Measurements from ENCODE around the gene APLF. TPM values are rescaled to one million over a fixed set of nuclear protein-coding genes. Genes with fewer than 3 reads are reported as not detected.
"Not testable (repeated sequence)": the region's sequence is repeated elsewhere in the genome, so short reads cannot be mapped to it uniquely, and the experiment has no call there.

The APLF gene
- polyA plus RNA-seq, 4 donors = 0.27 to 2.5 (median 0.43) TPM

- FAIRE-seq = no peak
Observed at GRCh38 chr2:68564426-68564825, 97.0 kb downstream of the APLF start.

GRCh38 chr2:68565273-68565672 lies 97.9 kb downstream of the APLF start:
- no peak for DNase-seq
- no peaks in the 10 kb centered on the region for H3K36me3 ChIP-seq (ENCODE audit: control insufficient read depth in 3 of 3, insufficient read depth in 2 of 3, low read depth in 1 of 3, low read length in 3 of 3)
- FAIRE-seq = no peak
- no peaks in the 10 kb centered on the region for H3K9me3 ChIP-seq (ENCODE audit: control insufficient read depth in 2 of 2, insufficient read depth in 1 of 2, low read depth in 1 of 2, low read length in 1 of 2)
- H3K27ac ChIP-seq (ENCODE audit: low read depth in 1 of 3, low read length in 2 of 3) = no peak overlapping the region
- no peaks in the 10 kb centered on the region for H3K27me3 ChIP-seq (ENCODE audit: control insufficient read depth in 3 of 3, insufficient read depth in 3 of 3, low read length in 3 of 3)
- no peak overlapping the region for H3K4me3 ChIP-seq (ENCODE audit: low read depth in 1 of 3, low read length in 3 of 3)
- H3K4me1 ChIP-seq (ENCODE audit: control insufficient read depth in 3 of 3, insufficient read depth in 2 of 3, low read depth in 1 of 3, low read length in 2 of 3) = peaks cover 0 to 3% (median 2%) of the 10 kb centered on the region in 3 donors

More at GRCh38 chr2:68564426-68564825, 97.0 kb downstream of the APLF start:
- Histone ChIP-seq H3K36me3 (ENCODE audit: control insufficient read depth in 3 of 3, insufficient read depth in 2 of 3, low read depth in 1 of 3, low read length in 3 of 3) (no peaks in the 10 kb centered on the region), H3K27ac (ENCODE audit: low read depth in 1 of 3, low read length in 2 of 3) (no peak overlapping the region), H3K4me1 (ENCODE audit: control insufficient read depth in 3 of 3, insufficient read depth in 2 of 3, low read depth in 1 of 3, low read length in 2 of 3) (peaks cover 0 to 3% (median 2%) of the 10 kb centered on the region in 3 donors), H3K9me3 (ENCODE audit: control insufficient read depth in 2 of 2, insufficient read depth in 1 of 2, low read depth in 1 of 2, low read length in 1 of 2) (no peaks in the 10 kb centered on the region), H3K4me3 (ENCODE audit: low read depth in 1 of 3, low read length in 3 of 3) (no peak overlapping the region), H3K27me3 (ENCODE audit: control insufficient read depth in 3 of 3, insufficient read depth in 3 of 3, low read length in 3 of 3) (no peaks in the 10 kb centered on the region)
- no peak for DNase-seq
- WGBS, 3 donors = 69 to 79% (median 72%) methylated on average over 2 of the region's 2 CpGs

- H3K27ac ChIP-seq (ENCODE audit: low read depth in 1 of 3, low read length in 2 of 3) = no peak overlapping the region
- H3K4me3 ChIP-seq (ENCODE audit: low read depth in 1 of 3, low read length in 3 of 3) = no peak overlapping the region
- no peak for DNase-seq
- no peaks in the 10 kb centered on the region for H3K36me3 ChIP-seq (ENCODE audit: control insufficient read depth in 3 of 3, insufficient read depth in 2 of 3, low read depth in 1 of 3, low read length in 3 of 3)
- no peaks in the 10 kb centered on the region for H3K9me3 ChIP-seq (ENCODE audit: control insufficient read depth in 2 of 2, insufficient read depth in 1 of 2, low read depth in 1 of 2, low read length in 1 of 2)
- no peak for FAIRE-seq
- WGBS, 3 donors = 78 to 85% (median 80%) methylated on average over 4 of the region's 4 CpGs
- no peaks in the 10 kb centered on the region for H3K27me3 ChIP-seq (ENCODE audit: control insufficient read depth in 3 of 3, insufficient read depth in 3 of 3, low read length in 3 of 3)
- peaks cover 0 to 3% (median 2%) of the 10 kb centered on the region in 3 donors for H3K4me1 ChIP-seq (ENCODE audit: control insufficient read depth in 3 of 3, insufficient read depth in 2 of 3, low read depth in 1 of 3, low read length in 2 of 3)
Observed at GRCh38 chr2:68565858-68566257, 98.5 kb downstream of the APLF start.

- FAIRE-seq = no peak
Observed at GRCh38 chr2:68566362-68566761, 99.0 kb downstream of the APLF start.

GRCh38 chr2:68568116-68568515 lies 100.7 kb downstream of the APLF start:
- DNase-seq (no peak), FAIRE-seq (no peak)
- H3K27ac ChIP-seq (ENCODE audit: low read depth in 1 of 3, low read length in 2 of 3) = no peak overlapping the region
- WGBS, 3 donors = 98 to 100% (median 98%) methylated on average over 1 of the region's 1 CpG
- no peak overlapping the region for H3K4me3 ChIP-seq (ENCODE audit: low read depth in 1 of 3, low read length in 3 of 3)
- H3K4me1 ChIP-seq (ENCODE audit: control insufficient read depth in 3 of 3, insufficient read depth in 2 of 3, low read depth in 1 of 3, low read length in 2 of 3) = no peaks in the 10 kb centered on the region
- H3K9me3 ChIP-seq (ENCODE audit: control insufficient read depth in 2 of 2, insufficient read depth in 1 of 2, low read depth in 1 of 2, low read length in 1 of 2) = no peaks in the 10 kb centered on the region
- no peaks in the 10 kb centered on the region for H3K27me3 ChIP-seq (ENCODE audit: control insufficient read depth in 3 of 3, insufficient read depth in 3 of 3, low read length in 3 of 3)
- no peaks in the 10 kb centered on the region for H3K36me3 ChIP-seq (ENCODE audit: control insufficient read depth in 3 of 3, insufficient read depth in 2 of 3, low read depth in 1 of 3, low read length in 3 of 3)

More at GRCh38 chr2:68566362-68566761, 99.0 kb downstream of the APLF start:
- no peak overlapping the region for H3K27ac ChIP-seq (ENCODE audit: low read depth in 1 of 3, low read length in 2 of 3)
- no peaks in the 10 kb centered on the region for H3K9me3 ChIP-seq (ENCODE audit: control insufficient read depth in 2 of 2, insufficient read depth in 1 of 2, low read depth in 1 of 2, low read length in 1 of 2)
- no peak for DNase-seq
- H3K36me3 ChIP-seq (ENCODE audit: control insufficient read depth in 3 of 3, insufficient read depth in 2 of 3, low read depth in 1 of 3, low read length in 3 of 3) = no peaks in the 10 kb centered on the region
- WGBS, 3 donors = 87 to 91% (median 91%) methylated on average over 3 of the region's 3 CpGs
- no peaks in the 10 kb centered on the region for H3K4me1 ChIP-seq (ENCODE audit: control insufficient read depth in 3 of 3, insufficient read depth in 2 of 3, low read depth in 1 of 3, low read length in 2 of 3)
- no peaks in the 10 kb centered on the region for H3K27me3 ChIP-seq (ENCODE audit: control insufficient read depth in 3 of 3, insufficient read depth in 3 of 3, low read length in 3 of 3)
- no peak overlapping the region for H3K4me3 ChIP-seq (ENCODE audit: low read depth in 1 of 3, low read length in 3 of 3)

GRCh38 chr2:68569604-68570003 lies 102.2 kb downstream of the APLF start:
- 94 to 98% (median 97%) methylated on average over 1 of the region's 1 CpG for WGBS, 3 donors

GRCh38 chr2:68570434-68570833 lies 103.0 kb downstream of the APLF start:
- H3K27me3 ChIP-seq (ENCODE audit: control insufficient read depth in 3 of 3, insufficient read depth in 3 of 3, low read length in 3 of 3); FAIRE-seq; H3K4me1 ChIP-seq (ENCODE audit: control insufficient read depth in 3 of 3, insufficient read depth in 2 of 3, low read depth in 1 of 3, low read length in 2 of 3); H3K4me3 ChIP-seq (ENCODE audit: low read depth in 1 of 3, low read length in 3 of 3); H3K36me3 ChIP-seq (ENCODE audit: control insufficient read depth in 3 of 3, insufficient read depth in 2 of 3, low read depth in 1 of 3, low read length in 3 of 3); DNase-seq; H3K9me3 ChIP-seq (ENCODE audit: control insufficient read depth in 2 of 2, insufficient read depth in 1 of 2, low read depth in 1 of 2, low read length in 1 of 2); H3K27ac ChIP-seq (ENCODE audit: low read depth in 1 of 3, low read length in 2 of 3): not testable (repeated sequence)
- 84 to 95% (median 90%) methylated on average over 3 to 4 of the region's 4 CpGs for WGBS, 3 donors

More at GRCh38 chr2:68569604-68570003, 102.2 kb downstream of the APLF start:
- H3K4me3 ChIP-seq (ENCODE audit: low read depth in 1 of 3, low read length in 3 of 3) = no peak overlapping the region
- no peak for FAIRE-seq
- H3K4me1 ChIP-seq (ENCODE audit: control insufficient read depth in 3 of 3, insufficient read depth in 2 of 3, low read depth in 1 of 3, low read length in 2 of 3) = no peaks in the 10 kb centered on the region
- no peak for DNase-seq
- H3K27ac ChIP-seq (ENCODE audit: low read depth in 1 of 3, low read length in 2 of 3) = no peak overlapping the region
- H3K9me3 ChIP-seq (ENCODE audit: control insufficient read depth in 2 of 2, insufficient read depth in 1 of 2, low read depth in 1 of 2, low read length in 1 of 2) = no peaks in the 10 kb centered on the region
- no peaks in the 10 kb centered on the region for H3K36me3 ChIP-seq (ENCODE audit: control insufficient read depth in 3 of 3, insufficient read depth in 2 of 3, low read depth in 1 of 3, low read length in 3 of 3)
- no peaks in the 10 kb centered on the region for H3K27me3 ChIP-seq (ENCODE audit: control insufficient read depth in 3 of 3, insufficient read depth in 3 of 3, low read length in 3 of 3)

- DNase-seq (no peak), FAIRE-seq (no peak)
- Histone ChIP-seq H3K36me3 (ENCODE audit: control insufficient read depth in 3 of 3, insufficient read depth in 2 of 3, low read depth in 1 of 3, low read length in 3 of 3) (no peaks in the 10 kb centered on the region), H3K4me1 (ENCODE audit: control insufficient read depth in 3 of 3, insufficient read depth in 2 of 3, low read depth in 1 of 3, low read length in 2 of 3) (no peaks in the 10 kb centered on the region), H3K27me3 (ENCODE audit: control insufficient read depth in 3 of 3, insufficient read depth in 3 of 3, low read length in 3 of 3) (no peaks in the 10 kb centered on the region), H3K4me3 (ENCODE audit: low read depth in 1 of 3, low read length in 3 of 3) (no peak overlapping the region), H3K27ac (ENCODE audit: low read depth in 1 of 3, low read length in 2 of 3) (no peak overlapping the region), H3K9me3 (ENCODE audit: control insufficient read depth in 2 of 2, insufficient read depth in 1 of 2, low read depth in 1 of 2, low read length in 1 of 2) (no peaks in the 10 kb centered on the region)
- WGBS, 3 donors = 48 to 59% (median 52%) methylated on average over 2 of the region's 2 CpGs
Observed at GRCh38 chr2:68574202-68574791, 106.9 kb downstream of the APLF start.

GRCh38 chr2:68577183-68577582 lies 109.8 kb downstream of the APLF start:
- H3K4me1 ChIP-seq (ENCODE audit: control insufficient read depth in 3 of 3, insufficient read depth in 2 of 3, low read depth in 1 of 3, low read length in 2 of 3) = no peaks in the 10 kb centered on the region
- no peak overlapping the region for H3K4me3 ChIP-seq (ENCODE audit: low read depth in 1 of 3, low read length in 3 of 3)
- H3K27me3 ChIP-seq (ENCODE audit: control insufficient read depth in 3 of 3, insufficient read depth in 3 of 3, low read length in 3 of 3) = no peaks in the 10 kb centered on the region
- H3K27ac ChIP-seq (ENCODE audit: low read depth in 1 of 3, low read length in 2 of 3) = no peak overlapping the region
- H3K36me3 ChIP-seq (ENCODE audit: control insufficient read depth in 3 of 3, insufficient read depth in 2 of 3, low read depth in 1 of 3, low read length in 3 of 3) = no peaks in the 10 kb centered on the region
- FAIRE-seq (no peak), DNase-seq (no peak)
- no peaks in the 10 kb centered on the region for H3K9me3 ChIP-seq (ENCODE audit: control insufficient read depth in 2 of 2, insufficient read depth in 1 of 2, low read depth in 1 of 2, low read length in 1 of 2)

Measured in small intestine (tissue), 7 donors.